CD4-positive, alpha-beta T cell treated with Interleukin-4 for 4 hours (primary cell): Measurements from ENCODE around the gene TBX4.

Experiments used
- DNase-seq: peaks from one replicate; pipeline ENCODE4 v3.0.0-alpha.2; 2020

TBX4 gene

GRCh38 chr17:61452301-61453290, at the start of gene TBX4:
TSS of gene TBX4 (plus strand) at chr17:61452422. CDS start at chr17:61456491, 4,069 bp downstream.
- no peak for DNase-seq

GRCh38 chr17:61402978-61403800, 49.0 kb upstream of the TBX4 start:
- no peak for DNase-seq

- DNase-seq = no peak
Measured at GRCh38 chr17:61403801-61404662, 48.2 kb upstream of the TBX4 start.

- DNase-seq = no peak
Measured at GRCh38 chr17:61404663-61404912, 47.6 kb upstream of the TBX4 start.

GRCh38 chr17:61404913-61405685, 47.1 kb upstream of the TBX4 start:
- DNase-seq = no peak

- no peak for DNase-seq
Measured at GRCh38 chr17:61405686-61406536, 46.3 kb upstream of the TBX4 start.

- DNase-seq = no peak
Measured at GRCh38 chr17:61406537-61406845, 45.7 kb upstream of the TBX4 start.

GRCh38 chr17:61406971-61407911, 45.0 kb upstream of the TBX4 start:
- DNase-seq = no peak

GRCh38 chr17:61408151-61409041, 43.8 kb upstream of the TBX4 start:
- DNase-seq = no peak

- no peak for DNase-seq
Measured at GRCh38 chr17:61409301-61410112, 42.7 kb upstream of the TBX4 start.

GRCh38 chr17:61410141-61411010, 41.8 kb upstream of the TBX4 start:
- DNase-seq = peak; percentile 66

GRCh38 chr17:61411011-61411260, 41.3 kb upstream of the TBX4 start:
- no peak for DNase-seq

GRCh38 chr17:61411261-61412142, 40.7 kb upstream of the TBX4 start:
- no peak for DNase-seq

GRCh38 chr17:61412143-61412859, 39.9 kb upstream of the TBX4 start:
- DNase-seq = peak; percentile 65

GRCh38 chr17:61412860-61413660, 39.2 kb upstream of the TBX4 start:
- no peak for DNase-seq
